Hepatocyte (in vitro differentiated cells): ENCODE data around the gene MKRN2.

Experiments used
- CTCF ChIP-seq: fragments of 200-600 bp; sonication (generic); IDR thresholded peaks from 2 replicates; pipeline ENCODE4 v1.5.1; 2016; ENCODE audit warnings: antibody characterized with exemption, mild to moderate bottlenecking; ENCODE audit not compliant: poor library complexity
- EZH2 ChIP-seq: fragments of 200-600 bp; sonication (generic); IDR thresholded peaks from 2 replicates; pipeline ENCODE4 v1.6.1; 2016; ENCODE audit warnings: antibody characterized with exemption, mild to moderate bottlenecking, borderline replicate concordance
- EZH2phosphoT487 ChIP-seq: fragments of 200-600 bp; sonication (generic); IDR thresholded peaks from one replicate; pipeline ENCODE4 v1.6.1; 2018; ENCODE audit warnings: antibody characterized with exemption, mild to moderate bottlenecking, low read depth, moderate library complexity; ENCODE audit not compliant: unreplicated experiment, severe bottlenecking

GRCh38 chr3:12532182-12532581 is 24.7 kb upstream of the MKRN2 start:
- TF ChIP-seq CTCF: no peak
- TF ChIP-seq EZH2: no peak
- no peak for TF ChIP-seq EZH2phosphoT487
